Lung microvascular endothelial cell (primary cell): ENCODE data around the gene GFY. TPM values are rescaled to one million over a fixed set of nuclear protein-coding genes. Genes with fewer than 3 reads are reported as not detected.

Source experiments
- DNase-seq, 2 donors: peaks; one replicate each; pipeline versions ENCODE4 v3.0.0 to v3.0.0-alpha.2; 2010; ENCODE audit warnings: low read depth in 2 of 2
- total RNA-seq: library from RNA; depleted of rRNA; stranded (reverse); fragments of >200 nt; gene quantifications from 2 replicates; pipeline ENCODE4 v1.2.1, GENCODE V29; 2014

Gene GFY
- total RNA-seq, 1 donor from 2014 or later, result not detected

GRCh38 chr19:49407482-49408015 lies 17.6 kb upstream of the GFY start:
- no peak for DNase-seq

- no peak for DNase-seq
These were observed 16.3 kb upstream of the GFY start for GRCh38 chr19:49408816-49409440.

GRCh38 chr19:49409441-49410029 lies 15.7 kb upstream of the GFY start:
- no peak for DNase-seq

DNA sequence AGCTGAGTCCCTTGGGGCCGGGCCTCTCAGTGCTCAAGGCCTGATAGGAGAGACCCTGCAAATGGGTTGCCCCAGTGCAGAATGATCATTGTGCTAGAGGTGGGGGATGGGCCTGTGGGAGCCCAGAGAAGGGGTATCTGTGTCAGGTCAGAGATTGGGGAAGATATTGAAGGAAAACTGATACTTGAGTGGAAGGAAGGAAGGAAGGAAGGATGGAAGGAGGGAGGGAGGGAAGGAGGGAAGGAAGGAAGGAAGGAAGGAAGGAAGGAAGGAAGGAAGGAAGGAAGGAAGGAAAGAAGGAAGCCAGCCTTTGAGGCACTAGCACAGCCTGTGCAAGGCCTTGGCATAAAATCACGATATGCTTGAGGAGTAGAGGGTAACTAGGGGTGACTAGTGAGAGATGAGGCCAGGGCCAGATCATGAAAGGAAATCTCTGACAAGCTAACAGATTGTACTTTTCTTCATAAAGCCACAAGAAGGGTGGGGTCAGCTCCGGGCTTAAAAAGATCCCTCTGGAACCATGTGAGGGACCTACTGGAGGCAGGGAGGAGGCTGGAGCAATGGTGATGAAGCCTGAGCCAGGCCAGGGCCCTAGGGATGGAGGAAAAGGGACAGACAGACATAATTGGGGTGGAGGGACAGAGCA lies 13.4 kb upstream of the GFY start:
- DNase-seq, result no peak

DNA sequence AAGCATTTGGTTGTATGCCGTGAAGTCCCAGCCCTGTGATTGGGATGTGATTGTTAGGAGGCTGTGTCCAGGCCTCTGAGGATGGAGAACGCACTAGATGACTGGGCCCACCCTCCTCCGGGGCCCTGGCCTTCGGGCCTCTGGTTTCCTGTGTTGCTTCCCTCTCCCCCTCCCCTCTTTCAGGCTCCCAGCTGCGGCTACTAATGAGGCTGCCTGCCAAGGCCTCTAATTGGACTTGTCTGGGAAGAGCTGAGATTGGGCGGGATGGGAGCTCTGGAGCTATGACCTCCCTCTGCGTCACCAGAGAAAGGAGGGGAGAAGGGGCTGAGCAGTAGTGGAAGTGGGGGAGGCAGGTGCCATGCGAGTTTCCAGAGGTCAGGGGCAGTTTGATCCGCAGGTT lies 11.8 kb upstream of the GFY start:
- peak in 1 of 2 donors; percentile 10 for DNase-seq

DNA sequence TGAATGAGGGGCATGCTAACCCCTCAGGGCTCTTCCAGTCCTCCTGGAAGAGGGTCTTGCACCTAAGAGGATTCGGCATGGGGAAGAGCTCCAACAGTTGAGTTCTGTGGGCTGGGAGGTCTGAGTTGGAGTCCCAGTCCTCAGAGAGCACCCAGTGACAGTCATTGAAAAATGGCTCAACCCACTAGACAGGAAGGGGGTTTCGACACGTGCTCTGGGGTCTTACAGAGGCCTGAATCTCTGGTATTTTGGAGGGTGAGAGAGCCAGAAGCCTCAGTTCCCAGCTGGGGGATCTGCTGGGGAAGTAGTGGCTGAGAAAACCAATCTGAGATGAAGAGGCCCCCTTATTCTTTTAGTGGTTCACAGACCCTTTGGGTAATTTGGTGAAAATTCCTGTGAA lies 10.9 kb upstream of the GFY start:
- no peak for DNase-seq

GRCh38 chr19:49415102-49415809 lies 9.9 kb upstream of the GFY start:
- no peak for DNase-seq

DNA sequence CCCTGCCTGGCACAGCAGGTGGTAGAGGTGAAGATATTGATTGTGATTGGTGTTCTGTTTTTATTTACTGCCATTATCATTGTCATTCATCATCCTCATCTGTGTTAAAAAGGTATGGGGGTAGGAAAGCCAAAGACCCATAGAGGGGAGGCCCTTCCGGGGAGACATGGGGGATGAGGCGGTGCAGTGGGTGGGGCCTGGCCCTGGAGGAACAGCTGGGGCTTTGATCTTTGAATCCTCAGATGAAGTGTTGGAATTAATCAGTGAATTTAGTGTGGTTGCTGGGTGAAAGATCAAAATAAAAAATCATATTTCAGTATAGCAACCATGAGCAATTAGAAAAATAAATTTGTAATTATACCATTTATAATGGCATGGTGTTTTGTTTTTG lies 9.4 kb upstream of the GFY start:
- no peak for DNase-seq

DNA sequence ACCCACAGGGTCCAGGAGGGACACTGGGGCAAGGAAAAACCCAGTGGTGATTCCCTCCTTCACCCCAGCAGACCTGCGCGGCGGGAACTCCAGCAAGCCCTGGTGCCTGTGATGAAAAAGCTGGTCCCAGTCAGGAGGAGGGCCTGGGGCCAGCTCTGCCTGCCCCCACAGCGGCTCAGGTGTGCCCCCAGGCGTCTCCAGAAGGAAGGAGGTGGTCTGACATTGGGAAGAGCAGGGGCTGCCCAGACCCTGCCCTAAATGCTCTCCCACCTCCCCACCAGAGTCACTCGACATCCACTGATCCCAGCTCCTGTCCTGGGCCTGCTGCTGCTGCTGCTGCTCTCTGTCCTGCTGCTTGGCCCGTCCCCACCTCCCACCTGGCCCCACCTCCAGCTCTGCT lies 8.1 kb upstream of the GFY start:
- no peak for DNase-seq

GRCh38 chr19:49418511-49418910 lies 6.7 kb upstream of the GFY start:
- DNase-seq, result no peak

DNA sequence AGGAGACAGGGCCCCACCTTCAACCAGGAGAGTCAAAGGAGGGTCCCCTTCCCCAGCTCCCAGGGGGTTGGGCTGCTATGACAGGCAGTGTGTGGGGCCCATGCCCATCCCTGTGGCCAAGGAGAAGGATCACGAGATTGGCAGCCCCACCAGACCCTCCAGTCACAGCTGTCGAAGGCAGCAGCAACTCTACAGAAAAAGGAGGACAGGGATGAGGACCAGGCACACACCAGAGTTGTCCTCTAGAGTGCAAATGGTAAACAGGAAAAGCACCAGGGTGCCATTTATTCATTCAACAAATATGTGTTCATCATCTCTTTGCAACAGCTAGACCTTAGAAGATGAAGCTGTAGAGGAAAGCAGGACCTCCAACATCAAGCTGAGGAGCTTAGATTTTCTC lies 6.0 kb upstream of the GFY start:
- DNase-seq, result no peak

GRCh38 chr19:49420227-49420626 lies 5.0 kb upstream of the GFY start:
- no peak for DNase-seq

- peak; percentile 41 to 51 for DNase-seq
These were observed 3.9 kb upstream of the GFY start for GRCh38 chr19:49421039-49421877.

- no peak for DNase-seq
These were observed 3.3 kb upstream of the GFY start for GRCh38 chr19:49421878-49422202.

DNA sequence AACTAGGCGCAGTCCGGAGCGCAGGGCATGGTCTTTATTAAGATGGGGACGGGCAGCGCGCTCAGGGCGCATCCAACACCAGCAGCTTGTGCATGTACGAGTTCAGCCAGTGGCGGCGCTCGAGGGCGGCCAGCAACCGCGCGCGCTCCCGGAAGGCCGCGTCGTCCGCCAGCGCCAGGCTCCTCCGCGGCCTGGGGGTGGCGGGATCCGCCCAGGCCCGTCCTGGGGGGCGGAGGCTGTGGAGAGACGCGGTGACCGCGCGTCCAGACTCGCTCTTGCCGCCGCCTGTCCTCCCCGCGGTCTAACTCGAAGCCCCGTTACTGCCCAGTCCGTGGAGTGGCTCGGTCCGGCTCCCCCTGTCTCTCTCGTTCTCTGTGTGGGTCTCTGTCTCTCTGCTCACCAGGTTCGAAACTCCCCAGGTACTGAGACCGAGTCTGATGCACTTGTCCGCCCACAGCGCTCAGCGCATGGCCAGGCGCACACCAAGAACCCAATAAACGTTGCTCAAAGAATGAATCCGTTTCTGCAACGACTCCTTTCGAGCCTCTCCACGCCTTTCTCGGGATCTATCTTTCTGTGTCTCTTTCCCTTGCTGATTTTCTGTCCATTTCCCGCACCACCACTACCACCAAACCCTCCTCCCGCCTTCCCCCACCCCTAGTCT lies 2.6 kb upstream of the GFY start:
- DNase-seq, result peak; percentile 42 to 62

- DNase-seq, result no peak
These were observed 1.9 kb upstream of the GFY start, which contains the start of gene PTH2 for GRCh38 chr19:49423071-49423984. Gene PTH2, minus strand, starts transcription at chr19:49423441. Its CDS starts 102 bp downstream, at chr19:49423339.

DNA sequence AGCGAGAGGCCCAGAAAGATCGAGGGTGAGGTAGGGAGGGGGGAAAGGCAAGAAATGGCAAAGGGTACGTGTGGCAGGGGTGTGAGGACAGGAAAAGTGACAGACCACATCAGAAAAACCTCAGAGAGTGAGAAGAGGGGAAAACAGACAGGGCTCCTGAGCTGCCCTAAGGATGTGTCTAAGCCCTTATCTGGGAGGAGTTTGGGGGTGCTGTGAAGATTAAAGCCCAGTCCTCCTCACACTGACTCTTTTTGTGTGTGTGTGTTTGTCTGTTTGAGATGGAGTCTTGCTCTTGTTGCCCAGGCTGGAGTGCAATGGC lies 1.2 kb upstream of the GFY start:
- no peak for DNase-seq

GRCh38 chr19:49425922-49426592 lies 869 bp downstream of the GFY start:
- DNase-seq, result no peak

- DNase-seq, result no peak
These were observed 2.2 kb downstream of the GFY start for GRCh38 chr19:49427339-49427738.
